IMR-90 (cell line): ENCODE data around the gene TAF3. TPM values are rescaled to one million over a fixed set of nuclear protein-coding genes. Genes with fewer than 3 reads are reported as not detected.

Experiments
- ATAC-seq: fragments of 200-7000 bp; cut with Tn5 transposase; 2 replicates; pipeline ENCODE4 v1.9.1; 2020; ENCODE audit warnings: low read depth, mild to moderate bottlenecking, moderate library complexity
- BruUV-seq: library from RNA; stranded (reverse); fragments of 400-500 nt; replicated peaks from 2 replicates; lab custom pipeline; 2021; lab: Mats Ljungman, UMichigan
- CTCF ChIA-PET: fragments of 300-600 bp; formaldehyde crosslinking; extraction: SDS; loops from one replicate; lab custom pipeline; 2021; ENCODE audit warnings: antibody characterized with exemption; lab: Yijun Ruan, JAX
- POLR2A ChIA-PET: fragments of 300-600 bp; sonication (Branson Sonifier 250); formaldehyde crosslinking; loops from one replicate; lab custom pipeline; 2022; ENCODE audit warnings: antibody characterized with exemption; ENCODE audit not compliant: unreplicated experiment; lab: Charles Lee
- DNase-seq: peaks from one replicate; pipeline ENCODE4 v3.0.0; 2013
- H2AFZ ChIP-seq: replicated peaks from 2 replicates; pipeline ENCODE3; 2013; ENCODE audit warnings: low read length, mild to moderate bottlenecking; ENCODE audit not compliant: poor library complexity
- H2AK5ac ChIP-seq: 2 replicates; pipeline ENCODE4 v1.6.1; 2013; ENCODE audit warnings: low read depth, low read length, inconsistent platforms
- H2AK9ac ChIP-seq: replicated peaks from 2 replicates; pipeline ENCODE3; 2013; ENCODE audit warnings: mild to moderate bottlenecking, low read depth, low read length, moderate library complexity; ENCODE audit not compliant: poor library complexity
- H2BK120ac ChIP-seq: 2 replicates; pipeline ENCODE4 v1.6.1; 2013; ENCODE audit warnings: low read depth, low read length, inconsistent platforms
- H2BK15ac ChIP-seq: 3 replicates; pipeline ENCODE4 v1.6.1; 2013; ENCODE audit warnings: low read depth, low read length, inconsistent platforms
- H2BK20ac ChIP-seq: 2 replicates; pipeline ENCODE4 v1.6.1; 2013; ENCODE audit warnings: low read depth, mild to moderate bottlenecking, inconsistent platforms, low read length, moderate library complexity
- H2BK5ac ChIP-seq: 2 replicates; pipeline ENCODE4 v1.6.1; 2013; ENCODE audit warnings: mild to moderate bottlenecking, low read depth, low read length, inconsistent platforms; ENCODE audit not compliant: poor library complexity, severe bottlenecking
- H3K14ac ChIP-seq: replicated peaks from 2 replicates; pipeline ENCODE4 v1.6.1; 2013; ENCODE audit warnings: low read depth, low read length, inconsistent platforms
- H3K18ac ChIP-seq: 2 replicates; pipeline ENCODE4 v1.6.1; 2013; ENCODE audit warnings: low read depth, low read length, control low read depth
- H3K23ac ChIP-seq: 2 replicates; pipeline ENCODE4 v1.6.1; 2013; ENCODE audit warnings: low read depth, low read length, inconsistent platforms
- H3K27ac ChIP-seq: 2 replicates; pipeline ENCODE4 v1.5.1; 2013; ENCODE audit warnings: mild to moderate bottlenecking, control low read depth, low read length; ENCODE audit not compliant: insufficient read depth
- H3K27me3 ChIP-seq: 2 replicates; pipeline ENCODE4 v1.6.1; 2013; ENCODE audit warnings: low read length; ENCODE audit not compliant: control insufficient read depth, insufficient read depth
- H3K36me3 ChIP-seq: 2 replicates; pipeline ENCODE4 v1.6.1; 2013; ENCODE audit warnings: low read length, mixed read lengths; ENCODE audit not compliant: control insufficient read depth, insufficient read depth
- H3K4ac ChIP-seq: 2 replicates; pipeline ENCODE4 v1.6.1; 2013; ENCODE audit warnings: low read depth, low read length, inconsistent platforms
- H3K4me1 ChIP-seq: 2 replicates; pipeline ENCODE4 v1.6.1; 2013; ENCODE audit warnings: low read length, mixed read lengths; ENCODE audit not compliant: control insufficient read depth, insufficient read depth
- H3K4me2 ChIP-seq: 2 replicates; pipeline ENCODE4 v1.6.1; 2013; ENCODE audit warnings: low read depth, mild to moderate bottlenecking, control low read depth, low read length, moderate library complexity
- H3K4me3 ChIP-seq: 2 replicates; pipeline ENCODE4 v1.5.1; 2013; ENCODE audit warnings: low read depth, mild to moderate bottlenecking, control low read depth, low read length, moderate library complexity; ENCODE audit not compliant: insufficient read depth
- H3K56ac ChIP-seq: 2 replicates; pipeline ENCODE4 v1.6.1; 2013; ENCODE audit warnings: low read length, inconsistent platforms; ENCODE audit not compliant: insufficient read depth; ENCODE audit errors: extremely low read depth
- H3K79me1 ChIP-seq, 2 experiments: 2 replicates each; pipeline ENCODE4 v1.6.1; 2013; ENCODE audit warnings: low read length in 2 of 2, inconsistent platforms in 1 of 2, low read depth in 1 of 2
- H3K9ac ChIP-seq: 2 replicates; pipeline ENCODE4 v1.6.1; 2013; ENCODE audit warnings: low read depth, low read length, control low read depth
- H3K9me1 ChIP-seq: 2 replicates; pipeline ENCODE4 v1.6.1; 2013; ENCODE audit warnings: low read length, inconsistent platforms; ENCODE audit not compliant: insufficient read depth
- H3K9me3 ChIP-seq: 2 replicates; pipeline ENCODE4 v1.6.1; 2013; ENCODE audit warnings: low read length; ENCODE audit not compliant: control insufficient read depth, insufficient read depth
- H4K20me1 ChIP-seq: 2 replicates; pipeline ENCODE4 v1.6.1; 2013; ENCODE audit warnings: low read length, inconsistent platforms; ENCODE audit not compliant: insufficient read depth
- H4K5ac ChIP-seq: 2 replicates; pipeline ENCODE4 v1.6.1; 2013; ENCODE audit warnings: mild to moderate bottlenecking, low read depth, low read length, control low read depth
- H4K8ac ChIP-seq, 2 experiments: 2 replicates each; pipeline ENCODE4 v1.6.1; 2013; ENCODE audit warnings: low read depth in 2 of 2, low read length in 2 of 2, control low read depth in 1 of 2, inconsistent platforms in 1 of 2
- H4K91ac ChIP-seq: 2 replicates; pipeline ENCODE4 v1.6.1; 2013; ENCODE audit warnings: low read depth, low read length, inconsistent platforms; ENCODE audit not compliant: insufficient read depth
- BHLHE40 ChIP-seq: fragments of 150-350 bp; IDR thresholded peaks from 2 replicates; pipeline ENCODE4 v1.6.1; 2016; ENCODE audit warnings: mild to moderate bottlenecking, low read depth, low read length
- CHD1 ChIP-seq: IDR thresholded peaks from 2 replicates; pipeline ENCODE4 v1.6.1; 2012; ENCODE audit warnings: low read depth, low read length, improper control_type of control experiment
- CTCF ChIP-seq: conservative IDR thresholded peaks from 2 replicates; pipeline ENCODE4 v1.5.1; 2012; ENCODE audit warnings: mild to moderate bottlenecking, low read depth, low read length, improper control_type of control experiment
- ELK1 ChIP-seq: fragments of 150-350 bp; IDR thresholded peaks from 2 replicates; pipeline ENCODE4 v1.6.1; 2016; ENCODE audit warnings: low read depth, mild to moderate bottlenecking, low read length, moderate library complexity, borderline replicate concordance
- FOS ChIP-seq: fragments of 150-350 bp; IDR thresholded peaks from 2 replicates; pipeline ENCODE4 v1.6.1; 2016; ENCODE audit warnings: low read depth, low read length
- MAFK ChIP-seq: IDR thresholded peaks from 2 replicates; pipeline ENCODE4 v1.6.1; 2012; ENCODE audit warnings: low read depth, low read length, improper control_type of control experiment
- MAZ ChIP-seq: IDR thresholded peaks from 2 replicates; pipeline ENCODE4 v1.6.1; 2012; ENCODE audit warnings: low read depth, mild to moderate bottlenecking, low read length, improper control_type of control experiment, moderate library complexity, borderline replicate concordance
- MXI1 ChIP-seq: IDR thresholded peaks from 2 replicates; pipeline ENCODE4 v1.6.1; 2012; ENCODE audit warnings: low read depth, mild to moderate bottlenecking, low read length, moderate library complexity, borderline replicate concordance
- NFE2L2 ChIP-seq: fragments of 150-350 bp; IDR thresholded peaks from 2 replicates; pipeline ENCODE4 v1.6.1; 2016; ENCODE audit warnings: low read depth, mild to moderate bottlenecking, low read length
- RAD21 ChIP-seq: IDR thresholded peaks from 2 replicates; pipeline ENCODE4 v1.6.1; 2012; ENCODE audit warnings: low read length, improper control_type of control experiment
- RCOR1 ChIP-seq: IDR thresholded peaks from 2 replicates; pipeline ENCODE4 v1.6.1; 2012; ENCODE audit warnings: mild to moderate bottlenecking, low read length, improper control_type of control experiment; ENCODE audit not compliant: insufficient replicate concordance
- RFX5 ChIP-seq: IDR thresholded peaks from 2 replicates; pipeline ENCODE4 v1.8.0; 2012; ENCODE audit warnings: low read depth, mild to moderate bottlenecking, low read length, moderate library complexity
- SMC3 ChIP-seq: fragments of 150-350 bp; IDR thresholded peaks from 2 replicates; pipeline ENCODE4 v1.6.1; 2016; ENCODE audit warnings: low read depth, mild to moderate bottlenecking, antibody characterized with exemption, low read length, moderate library complexity
- USF2 ChIP-seq: fragments of 150-350 bp; IDR thresholded peaks from 2 replicates; pipeline ENCODE4 v1.6.1; 2017; ENCODE audit warnings: mild to moderate bottlenecking, antibody characterized with exemption, low read length, low read depth
- dilution Hi-C: fragments of 300-500 bp; cut with HindIII; formaldehyde crosslinking; loops from one replicate; pipeline ENCODE4 v1.14.3; 2018; ENCODE audit warnings: low sequenced_read_pairs; ENCODE audit not compliant: unreplicated experiment
- in situ Hi-C: fragments of 300-500 bp; cut with MboI; formaldehyde crosslinking; loops from 3 replicates; pipeline ENCODE4 v1.14.3; 2019; ENCODE audit warnings: low sequenced_read_pairs, inconsistent platforms, mixed read lengths
- intact Hi-C: fragments of 100-400 bp; cut with micrococcal nuclease; formaldehyde crosslinking; loops from 2 replicates; pipeline ENCODE4 v1.10.0; 2022
- polyA plus RNA-seq, 3 experiments: library from polyadenylated mRNA; depleted of rRNA; stranded (reverse); fragments of >200 nt; gene quantifications; 2 replicates each; pipeline ENCODE4 v1.2.3, GENCODE V29; 2012; ENCODE audit warnings: low replicate concordance in 1 of 3
- total RNA-seq: library from RNA; depleted of rRNA; stranded (reverse); fragments of >200 nt; gene quantifications from 2 replicates; pipeline ENCODE4 v1.2.3, GENCODE V29; 2012

The TAF3 gene
- total and polyA plus RNA-seq, 2 of the 4 experiments (the other 2 are of a cell fraction) = 1.4 to 2.3 TPM

- in situ Hi-C loops = no loop called here
- H3K4me2 ChIP-seq = no peak overlapping the region
- H2BK20ac ChIP-seq = no peak overlapping the region
- peaks cover 23% of the 10 kb centered on the region for H3K4me1 ChIP-seq
- no peak overlapping the region for H3K4me3 ChIP-seq
- no peak for DNase-seq
- no peak overlapping the region for H4K91ac ChIP-seq
- no peak overlapping the region for H2BK15ac ChIP-seq
- H3K79me1 ChIP-seq = peaks cover 12 to 46% of the 10 kb centered on the region in 2 experiments; a peak in 3 of 4 replicates
- H3K9me3 ChIP-seq = no peaks in the 10 kb centered on the region
- no peak for ATAC-seq
- intact Hi-C loops = no loop called here
- H2BK120ac ChIP-seq = no peak overlapping the region
- BruUV-seq = no TSS peak
- H2AFZ ChIP-seq = no peak overlapping the region
- H3K23ac ChIP-seq = no peak overlapping the region
- H4K8ac ChIP-seq = no peak overlapping the region
- no peak overlapping the region for H3K14ac ChIP-seq
- no peak overlapping the region for H3K56ac ChIP-seq
- H2AK5ac ChIP-seq = no peak overlapping the region
- CTCF ChIA-PET = no interaction called here
- peaks cover 19% of the 10 kb centered on the region for H3K9me1 ChIP-seq
- TF ChIP-seq SMC3 (no peak), RCOR1 (no peak), ELK1 (no peak), CTCF (no peak), RAD21 (no peak), BHLHE40 (no peak), RFX5 (no peak), MAZ (no peak), FOS (no peak), CHD1 (no peak), MXI1 (no peak), MAFK (no peak), NFE2L2 (no peak), USF2 (no peak)
- POLR2A ChIA-PET = no interaction called here
- H3K4ac ChIP-seq = no peak overlapping the region
- dilution Hi-C loops = no loop called here
- no peaks in the 10 kb centered on the region for H3K27me3 ChIP-seq
- no peaks in the 10 kb centered on the region for H4K20me1 ChIP-seq
- H2BK5ac ChIP-seq = no peak overlapping the region
- H3K36me3 ChIP-seq = no peaks in the 10 kb centered on the region
- no peak overlapping the region for H3K18ac ChIP-seq
- no peak overlapping the region for H4K5ac ChIP-seq
- H2AK9ac ChIP-seq = no peak overlapping the region
- no peak overlapping the region for H3K27ac ChIP-seq
- no peak overlapping the region for H3K9ac ChIP-seq
These were observed 126.2 kb downstream of the TAF3 start for GRCh38 chr10:7944537-7944936.
